Activated naive CD8-positive, alpha-beta T cell treated with anti-CD3 and anti-CD28 coated beads, Interleukin-2, amount 50 U/mL, for 16 hours (primary cell): ENCODE measurements around the gene CCDC50.

Experiments used
- DNase-seq: peaks from one replicate; pipeline ENCODE4 v3.0.0-alpha.2; 2020; ENCODE audit warnings: low read depth, low spot score

Gene CCDC50, protein sequence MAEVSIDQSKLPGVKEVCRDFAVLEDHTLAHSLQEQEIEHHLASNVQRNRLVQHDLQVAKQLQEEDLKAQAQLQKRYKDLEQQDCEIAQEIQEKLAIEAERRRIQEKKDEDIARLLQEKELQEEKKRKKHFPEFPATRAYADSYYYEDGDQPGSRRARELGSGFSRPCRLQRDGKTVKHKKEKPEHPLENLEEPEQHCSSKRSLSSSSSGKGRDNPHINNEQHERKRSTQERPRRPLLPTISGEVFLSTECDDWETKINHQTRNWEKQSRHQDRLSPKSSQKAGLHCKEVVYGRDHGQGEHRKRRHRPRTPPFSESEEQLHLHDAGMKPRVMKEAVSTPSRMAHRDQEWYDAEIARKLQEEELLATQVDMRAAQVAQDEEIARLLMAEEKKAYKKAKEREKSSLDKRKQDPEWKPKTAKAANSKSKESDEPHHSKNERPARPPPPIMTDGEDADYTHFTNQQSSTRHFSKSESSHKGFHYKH

GRCh38 chr3:191328962-191329653 is at the start of gene CCDC50:
CCDC50 (plus strand) TSS chr3:191329394; CDS start chr3:191329675, 281 bp downstream.
- DNase-seq, result no peak

GRCh38 chr3:191280111-191280510 is 49.1 kb upstream of the CCDC50 start:
- DNase-seq, result no peak

DNA sequence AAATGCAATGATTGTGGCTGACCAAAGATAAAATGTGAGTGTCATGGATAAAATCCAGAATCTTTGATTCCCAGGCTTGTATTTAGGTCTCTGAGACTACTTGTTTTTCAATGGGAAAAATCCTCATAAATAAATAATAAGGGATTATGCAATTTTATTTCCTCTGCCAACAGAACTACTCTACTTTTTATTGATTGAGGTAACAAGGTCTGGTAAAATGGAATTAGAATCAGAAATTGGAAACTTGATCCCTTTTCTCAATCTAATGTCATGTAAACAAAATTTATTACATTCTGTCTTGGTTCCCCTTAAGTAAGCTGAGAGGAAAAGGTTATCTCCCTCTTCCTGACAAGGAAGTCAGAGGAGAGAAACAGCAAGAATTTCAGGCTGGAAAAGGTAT is 48.3 kb upstream of the CCDC50 start:
- DNase-seq, result no peak

DNA sequence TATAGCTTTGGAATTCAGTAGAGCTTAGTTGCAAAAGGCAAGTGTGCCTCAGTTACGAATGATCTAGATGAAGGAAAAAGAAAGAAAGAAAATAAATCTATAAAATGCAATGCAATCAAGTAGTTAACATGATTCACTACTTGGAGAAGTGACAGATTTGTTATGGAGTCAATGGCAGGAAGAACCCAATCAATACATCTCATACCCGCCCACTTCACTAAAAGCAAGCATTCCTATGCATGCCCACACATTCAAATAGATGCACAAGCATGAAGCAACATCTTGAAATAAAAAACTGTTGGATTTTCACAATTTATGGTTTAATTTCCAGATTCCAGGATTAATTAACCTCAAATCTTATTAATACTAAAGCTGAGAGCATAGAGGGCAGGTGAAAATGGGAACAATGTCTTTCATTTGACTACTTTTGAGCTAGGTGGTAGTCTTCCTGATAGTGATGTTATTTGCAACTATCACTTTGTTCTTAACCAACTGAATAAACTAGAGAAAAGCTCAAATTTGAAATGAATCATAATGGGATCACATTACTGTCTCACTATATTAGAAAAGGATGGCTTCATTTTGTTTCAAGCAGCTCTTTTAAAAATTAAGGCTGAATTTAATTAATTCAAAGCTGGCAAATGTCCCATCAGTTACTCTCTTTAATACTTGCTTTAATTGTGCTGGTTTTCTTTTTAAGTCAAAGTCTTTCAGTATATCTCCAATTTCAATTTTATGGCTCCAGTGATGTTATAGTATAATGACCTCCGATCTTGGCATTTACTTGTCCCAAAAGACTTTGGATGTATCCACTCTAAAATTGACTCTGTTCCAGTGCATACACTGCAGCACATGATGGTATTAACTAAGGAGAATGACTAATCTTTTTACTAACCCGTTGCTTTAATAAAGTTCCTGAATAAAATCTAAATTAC is 46.7 kb upstream of the CCDC50 start:
- DNase-seq, result no peak

DNA sequence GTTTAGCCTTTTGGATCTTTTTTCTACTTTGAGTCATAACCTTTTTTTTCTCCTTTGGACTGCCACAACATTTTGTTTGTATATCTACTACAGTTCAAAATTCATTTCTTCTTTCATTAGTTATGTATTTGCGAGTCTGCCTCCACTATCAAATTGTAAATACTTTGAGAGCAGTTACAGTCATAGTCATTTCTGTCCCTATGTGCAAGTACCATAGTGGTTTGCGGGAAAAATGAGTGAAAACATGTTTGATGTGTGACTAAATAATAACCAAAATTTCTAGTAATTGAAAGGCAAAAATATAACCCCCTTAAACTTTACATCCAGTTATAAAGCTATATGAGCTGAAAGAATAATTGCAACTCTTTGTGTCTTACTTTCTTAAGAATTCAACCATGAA is 45.8 kb upstream of the CCDC50 start:
- DNase-seq, result no peak

GRCh38 chr3:191290311-191291025 is 38.7 kb upstream of the CCDC50 start:
- DNase-seq, result no peak

GRCh38 chr3:191292243-191293015 is 36.8 kb upstream of the CCDC50 start:
- no peak for DNase-seq

DNA sequence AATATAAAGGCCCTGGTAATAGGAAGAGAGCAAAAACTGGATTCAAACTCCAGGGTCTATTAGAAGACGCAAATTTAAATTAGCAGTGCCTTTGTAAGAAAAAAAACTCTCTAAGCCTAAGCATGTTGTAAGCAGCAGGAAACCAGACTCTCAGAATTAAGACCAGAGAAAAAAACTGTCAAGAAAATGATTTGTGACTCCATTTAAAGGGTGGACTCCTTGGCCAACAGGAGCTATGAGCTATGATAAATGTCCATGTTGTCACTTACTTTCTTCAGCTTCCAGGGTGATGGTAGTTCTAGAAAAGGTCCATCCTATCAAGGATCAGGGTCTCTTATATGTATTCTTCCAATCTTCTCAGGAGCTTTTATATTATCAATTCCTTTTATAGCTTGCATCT is 34.9 kb upstream of the CCDC50 start:
- DNase-seq, result no peak

DNA sequence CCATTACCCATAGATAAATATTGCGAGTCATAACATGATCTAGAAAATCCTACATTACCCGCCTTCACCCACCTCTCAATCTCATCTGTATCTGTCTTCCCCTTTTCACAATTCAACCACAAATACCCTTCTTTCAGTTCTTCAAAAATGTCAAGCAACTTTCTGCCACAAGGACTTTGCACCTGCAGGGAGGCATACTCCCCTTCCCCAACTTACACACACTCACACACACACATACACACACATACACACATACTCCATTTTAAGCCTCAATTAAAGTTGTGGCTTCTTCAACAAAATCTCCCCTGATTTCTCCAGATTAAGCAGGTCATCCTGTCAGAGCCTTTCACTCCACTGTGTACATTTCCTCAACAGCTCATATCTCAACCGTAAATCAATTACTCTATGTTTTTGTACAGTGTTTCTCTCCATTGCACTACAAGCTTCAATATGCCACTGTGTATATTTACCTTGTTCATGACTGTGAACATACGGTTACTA is 33.1 kb upstream of the CCDC50 start:
- no peak for DNase-seq

- no peak for DNase-seq
These were observed 30.3 kb upstream of the CCDC50 start for GRCh38 chr3:191298846-191299245.

- DNase-seq, result no peak
These were observed 28.8 kb upstream of the CCDC50 start for GRCh38 chr3:191300422-191300821.

GRCh38 chr3:191301017-191301416 is 28.2 kb upstream of the CCDC50 start:
- no peak for DNase-seq

GRCh38 chr3:191301782-191302411 is 27.3 kb upstream of the CCDC50 start:
- no peak for DNase-seq

DNA sequence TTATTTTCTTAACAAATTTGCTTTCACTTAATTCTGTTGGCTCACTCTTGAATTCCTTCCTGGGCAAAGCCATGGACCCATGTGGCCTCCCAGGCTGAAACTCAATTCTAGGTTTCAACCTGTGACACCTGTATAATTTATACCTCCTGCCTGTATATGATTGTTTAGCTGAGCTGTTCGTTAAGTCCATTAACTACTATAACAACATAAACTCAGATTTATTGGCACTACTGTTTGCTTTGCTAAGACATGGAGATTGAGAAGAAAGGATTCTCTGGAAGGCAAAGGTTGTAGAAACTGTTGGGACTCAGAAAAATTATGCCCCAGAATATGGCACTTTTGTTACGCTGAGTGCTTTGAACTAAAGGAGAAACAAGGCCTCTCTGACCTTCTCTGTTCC is 26.7 kb upstream of the CCDC50 start:
- DNase-seq, result no peak

- DNase-seq, result no peak
These were observed 25.6 kb upstream of the CCDC50 start for GRCh38 chr3:191303596-191303995.

- DNase-seq, result no peak
These were observed 22.8 kb upstream of the CCDC50 start for GRCh38 chr3:191306428-191306827.

DNA sequence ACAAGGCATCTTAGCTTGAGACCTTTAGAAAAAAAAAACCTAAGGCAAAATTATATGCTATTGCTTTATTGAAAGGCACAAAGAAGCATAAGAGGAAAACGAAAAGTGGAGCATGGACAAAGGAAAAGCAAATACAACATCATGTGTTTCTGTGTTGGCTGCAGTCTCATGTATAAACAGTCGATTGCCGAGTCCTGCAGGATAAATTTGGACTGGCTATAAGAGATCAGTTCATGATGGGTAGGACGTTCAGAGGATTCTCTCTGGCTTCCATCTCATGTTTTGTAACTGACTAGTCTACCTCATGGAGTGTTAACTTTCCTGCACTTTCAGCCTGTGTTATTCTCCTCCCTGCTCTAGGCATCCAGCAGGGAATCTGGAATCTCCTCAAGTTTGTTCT is 21.9 kb upstream of the CCDC50 start:
- DNase-seq, result no peak

DNA sequence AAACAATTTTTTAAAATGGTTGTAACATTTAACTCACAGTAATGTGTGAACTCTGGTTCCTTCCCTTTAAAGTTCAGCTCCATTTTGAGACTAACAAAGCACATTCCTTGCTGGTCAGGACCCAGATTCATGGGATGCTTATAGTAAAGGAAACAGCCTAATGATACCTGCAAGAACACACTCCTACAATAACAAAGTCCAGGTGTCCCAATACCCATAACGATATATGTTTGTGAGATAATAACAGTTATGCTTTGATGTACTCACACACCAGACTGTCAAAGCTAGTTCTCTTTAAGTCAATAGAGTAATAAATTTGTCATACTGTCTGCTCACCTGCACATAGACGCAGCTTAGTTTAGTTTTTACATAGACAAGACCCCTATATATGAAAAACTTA is 15.9 kb upstream of the CCDC50 start:
- DNase-seq, result no peak

GRCh38 chr3:191314109-191314728 is 15.0 kb upstream of the CCDC50 start:
- DNase-seq, result no peak
